IMR-90 (cell line): ENCODE results near the gene ADAMTS12. TPM values are rescaled to one million over a fixed set of nuclear protein-coding genes. Genes with fewer than 3 reads are reported as not detected.

Source experiments
- ATAC-seq: fragments of 200-7000 bp; cut with Tn5 transposase; 2 replicates; pipeline ENCODE4 v1.9.1; 2020; ENCODE audit warnings: low read depth, mild to moderate bottlenecking, moderate library complexity
- BruUV-seq: library from RNA; stranded (reverse); fragments of 400-500 nt; replicated peaks from 2 replicates; lab custom pipeline; 2021; lab: Mats Ljungman, UMichigan
- CTCF ChIA-PET: fragments of 300-600 bp; formaldehyde crosslinking; extraction: SDS; loops from one replicate; lab custom pipeline; 2021; ENCODE audit warnings: antibody characterized with exemption; lab: Yijun Ruan, JAX
- POLR2A ChIA-PET: fragments of 300-600 bp; sonication (Branson Sonifier 250); formaldehyde crosslinking; loops from one replicate; lab custom pipeline; 2022; ENCODE audit warnings: antibody characterized with exemption; ENCODE audit not compliant: unreplicated experiment; lab: Charles Lee
- DNase-seq: peaks from one replicate; pipeline ENCODE4 v3.0.0; 2013
- H2AFZ ChIP-seq: replicated peaks from 2 replicates; pipeline ENCODE3; 2013; ENCODE audit warnings: low read length, mild to moderate bottlenecking; ENCODE audit not compliant: poor library complexity
- H2AK5ac ChIP-seq: 2 replicates; pipeline ENCODE4 v1.6.1; 2013; ENCODE audit warnings: low read depth, low read length, inconsistent platforms
- H2AK9ac ChIP-seq: replicated peaks from 2 replicates; pipeline ENCODE3; 2013; ENCODE audit warnings: mild to moderate bottlenecking, low read depth, low read length, moderate library complexity; ENCODE audit not compliant: poor library complexity
- H2BK120ac ChIP-seq: 2 replicates; pipeline ENCODE4 v1.6.1; 2013; ENCODE audit warnings: low read depth, low read length, inconsistent platforms
- H2BK15ac ChIP-seq: 3 replicates; pipeline ENCODE4 v1.6.1; 2013; ENCODE audit warnings: low read depth, low read length, inconsistent platforms
- H2BK20ac ChIP-seq: 2 replicates; pipeline ENCODE4 v1.6.1; 2013; ENCODE audit warnings: low read depth, mild to moderate bottlenecking, inconsistent platforms, low read length, moderate library complexity
- H2BK5ac ChIP-seq: 2 replicates; pipeline ENCODE4 v1.6.1; 2013; ENCODE audit warnings: mild to moderate bottlenecking, low read depth, low read length, inconsistent platforms; ENCODE audit not compliant: poor library complexity, severe bottlenecking
- H3K14ac ChIP-seq: replicated peaks from 2 replicates; pipeline ENCODE4 v1.6.1; 2013; ENCODE audit warnings: low read depth, low read length, inconsistent platforms
- H3K18ac ChIP-seq: 2 replicates; pipeline ENCODE4 v1.6.1; 2013; ENCODE audit warnings: low read depth, low read length, control low read depth
- H3K23ac ChIP-seq: 2 replicates; pipeline ENCODE4 v1.6.1; 2013; ENCODE audit warnings: low read depth, low read length, inconsistent platforms
- H3K27ac ChIP-seq: 2 replicates; pipeline ENCODE4 v1.5.1; 2013; ENCODE audit warnings: mild to moderate bottlenecking, control low read depth, low read length; ENCODE audit not compliant: insufficient read depth
- H3K27me3 ChIP-seq: 2 replicates; pipeline ENCODE4 v1.6.1; 2013; ENCODE audit warnings: low read length; ENCODE audit not compliant: control insufficient read depth, insufficient read depth
- H3K36me3 ChIP-seq: 2 replicates; pipeline ENCODE4 v1.6.1; 2013; ENCODE audit warnings: low read length, mixed read lengths; ENCODE audit not compliant: control insufficient read depth, insufficient read depth
- H3K4ac ChIP-seq: 2 replicates; pipeline ENCODE4 v1.6.1; 2013; ENCODE audit warnings: low read depth, low read length, inconsistent platforms
- H3K4me1 ChIP-seq: 2 replicates; pipeline ENCODE4 v1.6.1; 2013; ENCODE audit warnings: low read length, mixed read lengths; ENCODE audit not compliant: control insufficient read depth, insufficient read depth
- H3K4me2 ChIP-seq: 2 replicates; pipeline ENCODE4 v1.6.1; 2013; ENCODE audit warnings: low read depth, mild to moderate bottlenecking, control low read depth, low read length, moderate library complexity
- H3K4me3 ChIP-seq: 2 replicates; pipeline ENCODE4 v1.5.1; 2013; ENCODE audit warnings: low read depth, mild to moderate bottlenecking, control low read depth, low read length, moderate library complexity; ENCODE audit not compliant: insufficient read depth
- H3K56ac ChIP-seq: 2 replicates; pipeline ENCODE4 v1.6.1; 2013; ENCODE audit warnings: low read length, inconsistent platforms; ENCODE audit not compliant: insufficient read depth; ENCODE audit errors: extremely low read depth
- H3K79me1 ChIP-seq, 2 experiments: 2 replicates each; pipeline ENCODE4 v1.6.1; 2013; ENCODE audit warnings: low read length in 2 of 2, inconsistent platforms in 1 of 2, low read depth in 1 of 2
- H3K9ac ChIP-seq: 2 replicates; pipeline ENCODE4 v1.6.1; 2013; ENCODE audit warnings: low read depth, low read length, control low read depth
- H3K9me1 ChIP-seq: 2 replicates; pipeline ENCODE4 v1.6.1; 2013; ENCODE audit warnings: low read length, inconsistent platforms; ENCODE audit not compliant: insufficient read depth
- H3K9me3 ChIP-seq: 2 replicates; pipeline ENCODE4 v1.6.1; 2013; ENCODE audit warnings: low read length; ENCODE audit not compliant: control insufficient read depth, insufficient read depth
- H4K20me1 ChIP-seq: 2 replicates; pipeline ENCODE4 v1.6.1; 2013; ENCODE audit warnings: low read length, inconsistent platforms; ENCODE audit not compliant: insufficient read depth
- H4K5ac ChIP-seq: 2 replicates; pipeline ENCODE4 v1.6.1; 2013; ENCODE audit warnings: mild to moderate bottlenecking, low read depth, low read length, control low read depth
- H4K8ac ChIP-seq, 2 experiments: 2 replicates each; pipeline ENCODE4 v1.6.1; 2013; ENCODE audit warnings: low read depth in 2 of 2, low read length in 2 of 2, control low read depth in 1 of 2, inconsistent platforms in 1 of 2
- H4K91ac ChIP-seq: 2 replicates; pipeline ENCODE4 v1.6.1; 2013; ENCODE audit warnings: low read depth, low read length, inconsistent platforms; ENCODE audit not compliant: insufficient read depth
- BHLHE40 ChIP-seq: fragments of 150-350 bp; IDR thresholded peaks from 2 replicates; pipeline ENCODE4 v1.6.1; 2016; ENCODE audit warnings: mild to moderate bottlenecking, low read depth, low read length
- CEBPB ChIP-seq: IDR thresholded peaks from 2 replicates; pipeline ENCODE4 v1.6.1; 2012; ENCODE audit warnings: low read depth, low read length, improper control_type of control experiment
- CHD1 ChIP-seq: IDR thresholded peaks from 2 replicates; pipeline ENCODE4 v1.6.1; 2012; ENCODE audit warnings: low read depth, low read length, improper control_type of control experiment
- CTCF ChIP-seq: conservative IDR thresholded peaks from 2 replicates; pipeline ENCODE4 v1.5.1; 2012; ENCODE audit warnings: mild to moderate bottlenecking, low read depth, low read length, improper control_type of control experiment
- FOS ChIP-seq: fragments of 150-350 bp; IDR thresholded peaks from 2 replicates; pipeline ENCODE4 v1.6.1; 2016; ENCODE audit warnings: low read depth, low read length
- MAFK ChIP-seq: IDR thresholded peaks from 2 replicates; pipeline ENCODE4 v1.6.1; 2012; ENCODE audit warnings: low read depth, low read length, improper control_type of control experiment
- MAZ ChIP-seq: IDR thresholded peaks from 2 replicates; pipeline ENCODE4 v1.6.1; 2012; ENCODE audit warnings: low read depth, mild to moderate bottlenecking, low read length, improper control_type of control experiment, moderate library complexity, borderline replicate concordance
- MXI1 ChIP-seq: IDR thresholded peaks from 2 replicates; pipeline ENCODE4 v1.6.1; 2012; ENCODE audit warnings: low read depth, mild to moderate bottlenecking, low read length, moderate library complexity, borderline replicate concordance
- NFE2L2 ChIP-seq: fragments of 150-350 bp; IDR thresholded peaks from 2 replicates; pipeline ENCODE4 v1.6.1; 2016; ENCODE audit warnings: low read depth, mild to moderate bottlenecking, low read length
- POLR2A ChIP-seq: IDR thresholded peaks from 2 replicates; pipeline ENCODE4 v1.6.1; 2012; ENCODE audit warnings: mild to moderate bottlenecking, low read depth, low read length
- RAD21 ChIP-seq: IDR thresholded peaks from 2 replicates; pipeline ENCODE4 v1.6.1; 2012; ENCODE audit warnings: low read length, improper control_type of control experiment
- RCOR1 ChIP-seq: IDR thresholded peaks from 2 replicates; pipeline ENCODE4 v1.6.1; 2012; ENCODE audit warnings: mild to moderate bottlenecking, low read length, improper control_type of control experiment; ENCODE audit not compliant: insufficient replicate concordance
- RFX5 ChIP-seq: IDR thresholded peaks from 2 replicates; pipeline ENCODE4 v1.8.0; 2012; ENCODE audit warnings: low read depth, mild to moderate bottlenecking, low read length, moderate library complexity
- SMC3 ChIP-seq: fragments of 150-350 bp; IDR thresholded peaks from 2 replicates; pipeline ENCODE4 v1.6.1; 2016; ENCODE audit warnings: low read depth, mild to moderate bottlenecking, antibody characterized with exemption, low read length, moderate library complexity
- dilution Hi-C: fragments of 300-500 bp; cut with HindIII; formaldehyde crosslinking; loops from one replicate; pipeline ENCODE4 v1.14.3; 2018; ENCODE audit warnings: low sequenced_read_pairs; ENCODE audit not compliant: unreplicated experiment
- in situ Hi-C: fragments of 300-500 bp; cut with MboI; formaldehyde crosslinking; loops from 3 replicates; pipeline ENCODE4 v1.14.3; 2019; ENCODE audit warnings: low sequenced_read_pairs, inconsistent platforms, mixed read lengths
- intact Hi-C: fragments of 100-400 bp; cut with micrococcal nuclease; formaldehyde crosslinking; loops from 2 replicates; pipeline ENCODE4 v1.10.0; 2022
- polyA plus RNA-seq, 3 experiments: library from polyadenylated mRNA; depleted of rRNA; stranded (reverse); fragments of >200 nt; gene quantifications; 2 replicates each; pipeline ENCODE4 v1.2.3, GENCODE V29; 2012; ENCODE audit warnings: low replicate concordance in 1 of 3
- total RNA-seq: library from RNA; depleted of rRNA; stranded (reverse); fragments of >200 nt; gene quantifications from 2 replicates; pipeline ENCODE4 v1.2.3, GENCODE V29; 2012
- TF ChIP-seq, protein P1 (sequence below): fragments of 150-350 bp; IDR thresholded peaks from 2 replicates; pipeline ENCODE4 v1.6.1; 2016; ENCODE audit warnings: low read depth, mild to moderate bottlenecking, low read length, moderate library complexity, borderline replicate concordance
- TF ChIP-seq, protein P2 (sequence below): fragments of 150-350 bp; IDR thresholded peaks from 2 replicates; pipeline ENCODE4 v1.6.1; 2017; ENCODE audit warnings: mild to moderate bottlenecking, antibody characterized with exemption, low read length, low read depth

The ADAMTS12 gene
- total and polyA plus RNA-seq, 2 of the 4 experiments (the other 2 are of a cell fraction): 27.3 to 51.3 TPM

DNA sequence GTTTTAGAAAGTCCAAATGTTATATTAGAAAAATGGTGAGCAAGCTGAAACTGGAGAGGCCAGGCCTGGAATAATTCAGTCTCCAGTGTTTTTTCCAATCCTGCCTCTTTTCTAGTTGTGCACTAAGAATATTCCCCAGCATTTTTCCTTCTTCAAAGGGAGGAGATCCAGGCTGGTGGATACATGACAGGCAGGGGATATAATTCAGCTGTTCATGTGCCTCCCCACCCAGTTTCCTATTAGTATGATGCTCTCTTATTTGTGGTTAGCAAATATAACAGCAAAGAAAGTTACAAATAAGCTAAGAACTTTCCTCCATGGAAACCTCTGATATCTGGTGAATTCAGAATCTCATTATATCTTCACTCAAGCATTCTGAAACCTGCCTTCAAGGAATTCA, 234.6 kb downstream of the ADAMTS12 start:
- dilution Hi-C loops: no loop called here
- H3K9ac ChIP-seq: no peak overlapping the region
- H4K5ac ChIP-seq: no peak overlapping the region
- H3K4me3 ChIP-seq: no peak overlapping the region
- no peak overlapping the region for H4K91ac ChIP-seq
- peaks cover 6% of the 10 kb centered on the region; the same call in 1 of the 2 replicates for H3K36me3 ChIP-seq
- BruUV-seq: no TSS peak
- CTCF ChIA-PET: no interaction called here
- no peak overlapping the region for H3K4me2 ChIP-seq
- H2AK9ac ChIP-seq: no peak overlapping the region
- H3K4me1 ChIP-seq: no peaks in the 10 kb centered on the region
- no peak overlapping the region for H2BK15ac ChIP-seq
- POLR2A ChIA-PET: no interaction called here
- no peak overlapping the region for H3K23ac ChIP-seq
- TF ChIP-seq, protein P1, sequence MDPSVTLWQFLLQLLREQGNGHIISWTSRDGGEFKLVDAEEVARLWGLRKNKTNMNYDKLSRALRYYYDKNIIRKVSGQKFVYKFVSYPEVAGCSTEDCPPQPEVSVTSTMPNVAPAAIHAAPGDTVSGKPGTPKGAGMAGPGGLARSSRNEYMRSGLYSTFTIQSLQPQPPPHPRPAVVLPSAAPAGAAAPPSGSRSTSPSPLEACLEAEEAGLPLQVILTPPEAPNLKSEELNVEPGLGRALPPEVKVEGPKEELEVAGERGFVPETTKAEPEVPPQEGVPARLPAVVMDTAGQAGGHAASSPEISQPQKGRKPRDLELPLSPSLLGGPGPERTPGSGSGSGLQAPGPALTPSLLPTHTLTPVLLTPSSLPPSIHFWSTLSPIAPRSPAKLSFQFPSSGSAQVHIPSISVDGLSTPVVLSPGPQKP: no peak
- TF ChIP-seq MXI1 (no peak), CEBPB (no peak), SMC3 (no peak), BHLHE40 (no peak), RFX5 (no peak), MAZ (no peak), RCOR1 (no peak), NFE2L2 (no peak), CHD1 (no peak), FOS (no peak), CTCF (no peak), RAD21 (no peak), POLR2A (no peak), MAFK (no peak)
- TF ChIP-seq, protein P2, sequence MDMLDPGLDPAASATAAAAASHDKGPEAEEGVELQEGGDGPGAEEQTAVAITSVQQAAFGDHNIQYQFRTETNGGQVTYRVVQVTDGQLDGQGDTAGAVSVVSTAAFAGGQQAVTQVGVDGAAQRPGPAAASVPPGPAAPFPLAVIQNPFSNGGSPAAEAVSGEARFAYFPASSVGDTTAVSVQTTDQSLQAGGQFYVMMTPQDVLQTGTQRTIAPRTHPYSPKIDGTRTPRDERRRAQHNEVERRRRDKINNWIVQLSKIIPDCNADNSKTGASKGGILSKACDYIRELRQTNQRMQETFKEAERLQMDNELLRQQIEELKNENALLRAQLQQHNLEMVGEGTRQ: no peak
- no peaks in the 10 kb centered on the region for H3K9me3 ChIP-seq
- ATAC-seq: no peak
- H3K79me1 ChIP-seq: no peaks in the 10 kb centered on the region
- intact Hi-C loops: no loop called here
- DNase-seq: no peak
- no peak overlapping the region for H3K27ac ChIP-seq
- no peak overlapping the region for H3K18ac ChIP-seq
- H3K9me1 ChIP-seq: peaks cover 3% of the 10 kb centered on the region; the same call in 1 of the 2 replicates
- no peak overlapping the region for H4K8ac ChIP-seq
- no peak overlapping the region for H2BK120ac ChIP-seq
- no peak overlapping the region for H3K4ac ChIP-seq
- in situ Hi-C loops: no loop called here
- H3K27me3 ChIP-seq: no peaks in the 10 kb centered on the region
- H2BK5ac ChIP-seq: no peak overlapping the region
- no peak overlapping the region for H3K56ac ChIP-seq
- H2AFZ ChIP-seq: no peak overlapping the region
- H4K20me1 ChIP-seq: no peaks in the 10 kb centered on the region
- H2AK5ac ChIP-seq: no peak overlapping the region
- H2BK20ac ChIP-seq: no peak overlapping the region
- no peak overlapping the region for H3K14ac ChIP-seq
